HG03354 (cell line): Measurements from ENCODE around the gene PAX7.
"Not testable (repeated sequence)": the region's sequence is repeated elsewhere in the genome, so short reads cannot be mapped to it uniquely, and the experiment has no call there.

Source experiments
- ATAC-seq: cut with Tn5 transposase; IDR thresholded peaks from one replicate; pipeline ENCODE4 v1.9.1; 2021; ENCODE audit warnings: mild to moderate bottlenecking; ENCODE audit not compliant: unreplicated experiment, poor library complexity, severe bottlenecking

Gene PAX7

GRCh38 chr1:18630511-18631495 lies at the start of gene PAX7:
PAX7 (plus strand) TSS chr1:18630846; CDS start chr1:18631604, 758 bp downstream.
- ATAC-seq: no peak

DNA sequence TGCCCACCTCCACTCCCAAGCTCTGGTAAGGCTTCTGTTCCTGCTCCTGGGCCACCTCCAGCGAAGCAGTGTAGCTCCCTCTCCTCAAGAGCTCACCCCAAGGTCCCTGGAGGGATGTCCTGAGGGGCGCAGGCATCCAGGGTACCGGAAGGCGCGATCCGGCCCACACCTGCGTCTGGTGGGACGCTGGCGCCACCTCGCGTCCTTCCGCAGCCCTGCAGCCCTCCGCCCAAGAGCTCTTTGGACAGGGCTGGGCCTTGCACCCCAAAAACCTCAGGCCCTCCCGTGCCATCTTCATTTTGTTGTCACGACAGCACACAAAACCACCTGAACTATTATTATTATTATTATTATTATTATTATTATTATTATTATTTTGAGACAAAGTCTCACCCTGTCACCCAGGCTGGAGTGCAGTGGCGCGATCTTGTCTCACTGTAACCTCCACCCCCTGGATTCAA lies 49.2 kb upstream of the PAX7 start:
- no peak for ATAC-seq

GRCh38 chr1:18582890-18583289 lies 47.8 kb upstream of the PAX7 start:
- ATAC-seq: no peak

DNA sequence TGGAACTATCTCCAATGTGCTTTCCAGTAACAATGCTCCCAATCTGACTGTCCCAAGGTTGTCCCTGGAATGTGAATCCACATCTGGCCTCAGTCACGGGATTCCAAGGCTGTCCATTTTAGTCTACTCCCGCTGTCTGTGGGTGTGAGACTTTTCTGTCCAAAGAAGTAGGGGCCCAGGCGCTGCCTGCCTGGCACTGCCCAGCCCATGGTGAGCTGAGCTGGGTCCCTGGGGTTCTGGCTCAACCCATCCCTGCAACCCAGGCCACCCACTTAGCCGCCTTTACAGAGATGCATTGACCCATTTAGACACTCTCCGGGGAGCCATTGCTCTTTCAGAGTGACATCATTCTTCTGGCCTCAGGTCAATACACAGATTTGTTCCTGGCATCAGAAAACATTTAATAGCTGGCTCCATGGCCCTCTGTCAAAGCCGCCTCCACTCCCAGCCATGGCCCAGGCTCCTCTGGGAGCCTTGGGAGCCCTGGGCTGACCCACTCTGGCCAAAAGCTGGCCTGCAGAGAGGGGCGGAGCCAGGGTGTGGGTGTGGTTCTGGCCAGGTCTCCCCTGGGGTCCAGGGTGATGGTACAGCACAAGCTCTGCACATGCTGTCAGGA lies 47.2 kb upstream of the PAX7 start:
- no peak for ATAC-seq

DNA sequence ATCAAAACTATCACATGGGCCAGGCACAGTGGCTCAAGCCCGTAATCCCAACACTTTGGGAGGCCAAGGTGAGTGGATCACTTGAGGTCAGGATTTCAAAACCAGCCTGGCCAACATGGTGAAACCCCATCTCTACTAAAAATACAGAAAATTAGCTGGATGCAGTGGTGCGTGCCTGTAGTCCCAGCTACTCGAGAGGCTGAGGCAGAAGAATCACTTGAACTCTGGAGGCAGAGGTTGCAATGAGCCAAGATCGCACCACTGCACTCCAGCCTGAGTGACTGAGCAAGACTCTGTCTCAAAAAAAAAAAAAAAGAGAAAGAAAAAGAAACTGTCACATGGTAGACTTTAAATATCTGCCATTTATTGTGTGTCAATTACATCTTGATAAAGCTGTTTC lies 44.6 kb upstream of the PAX7 start:
- ATAC-seq: not testable (repeated sequence)

- no peak for ATAC-seq
Observed at GRCh38 chr1:18588093-18588492, 42.6 kb upstream of the PAX7 start.

DNA sequence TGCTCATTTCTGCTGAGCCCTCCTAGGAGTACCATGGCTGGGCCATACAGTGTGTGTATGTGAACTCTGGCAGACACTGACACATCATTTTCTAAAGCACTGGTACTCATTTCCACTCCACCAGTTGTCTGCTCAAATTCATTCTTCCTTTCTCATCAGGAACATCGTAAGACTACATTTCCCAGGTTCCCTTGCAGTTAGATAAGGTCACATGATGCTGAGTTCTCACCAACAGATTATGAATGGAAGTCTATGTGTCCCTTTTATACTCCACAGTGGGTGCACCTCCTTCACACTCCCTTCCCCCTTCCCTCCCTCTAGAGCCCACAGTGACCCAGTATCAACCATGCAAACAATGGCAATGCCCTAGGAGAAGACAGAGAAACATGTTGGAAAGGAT lies 38.3 kb upstream of the PAX7 start:
- ATAC-seq: no peak

DNA sequence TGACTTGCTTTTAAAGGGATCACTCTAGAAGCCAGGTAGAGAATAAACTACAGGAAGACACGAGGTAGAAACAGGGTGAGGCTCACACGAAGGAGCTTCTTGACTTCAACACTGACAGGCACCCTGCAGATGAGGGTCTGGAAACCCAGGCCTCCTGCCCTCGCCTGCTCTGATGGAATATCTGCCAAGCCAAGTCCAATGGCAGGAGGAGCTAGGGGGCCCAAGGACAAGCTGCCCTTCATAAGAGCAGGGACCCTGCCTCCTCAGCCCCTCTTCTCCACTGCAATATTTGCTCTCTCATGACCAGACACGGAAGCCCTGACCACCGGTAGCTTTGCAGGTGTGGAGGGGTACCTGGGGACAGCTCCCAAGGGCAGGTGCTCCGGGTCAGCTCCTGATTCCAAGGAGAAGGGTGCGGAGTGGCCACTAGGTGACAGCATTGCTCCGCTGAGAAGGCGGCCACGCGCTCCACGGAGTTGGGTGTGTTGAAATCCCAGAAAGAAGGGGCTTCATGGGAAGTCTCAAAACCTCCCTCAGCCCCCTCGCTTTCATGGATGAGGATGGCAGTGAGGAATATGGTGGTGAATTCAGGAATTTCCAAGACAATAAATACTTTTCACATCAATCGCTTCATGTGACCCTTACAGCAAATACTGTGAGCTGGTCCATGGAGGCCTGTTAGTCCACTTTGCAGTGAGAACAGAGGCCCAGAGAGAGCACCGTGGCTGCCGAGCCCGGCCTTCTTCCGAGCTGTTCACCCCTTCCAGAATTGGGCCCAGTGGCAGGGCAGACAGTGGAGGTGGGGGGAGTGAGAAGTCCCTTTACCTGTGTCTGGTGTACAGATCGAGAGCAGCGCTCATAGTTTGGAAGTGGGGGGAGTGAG lies 33.2 kb upstream of the PAX7 start:
- no peak for ATAC-seq

DNA sequence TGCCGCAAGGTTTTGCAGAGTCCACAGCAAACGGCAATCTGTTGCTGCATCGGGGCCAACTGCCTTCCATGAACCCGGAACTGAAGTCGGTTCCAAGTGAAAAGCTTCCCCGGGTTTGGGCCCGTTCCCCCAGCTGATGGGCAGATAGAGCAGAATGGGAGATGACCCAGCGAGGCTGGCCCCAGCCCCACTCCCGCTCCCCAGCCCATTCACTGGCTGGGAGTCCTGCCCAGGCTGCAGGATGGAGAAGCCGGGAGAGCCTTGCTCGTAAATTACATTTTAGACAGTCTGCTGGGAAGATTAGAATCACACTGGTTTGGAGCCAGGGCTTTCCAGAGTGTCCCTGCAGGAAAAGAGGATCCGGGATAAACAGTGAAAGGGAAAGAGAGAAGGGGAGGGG lies 31.6 kb upstream of the PAX7 start:
- ATAC-seq: no peak

- no peak for ATAC-seq
Observed at GRCh38 chr1:18599704-18600103, 30.9 kb upstream of the PAX7 start.

DNA sequence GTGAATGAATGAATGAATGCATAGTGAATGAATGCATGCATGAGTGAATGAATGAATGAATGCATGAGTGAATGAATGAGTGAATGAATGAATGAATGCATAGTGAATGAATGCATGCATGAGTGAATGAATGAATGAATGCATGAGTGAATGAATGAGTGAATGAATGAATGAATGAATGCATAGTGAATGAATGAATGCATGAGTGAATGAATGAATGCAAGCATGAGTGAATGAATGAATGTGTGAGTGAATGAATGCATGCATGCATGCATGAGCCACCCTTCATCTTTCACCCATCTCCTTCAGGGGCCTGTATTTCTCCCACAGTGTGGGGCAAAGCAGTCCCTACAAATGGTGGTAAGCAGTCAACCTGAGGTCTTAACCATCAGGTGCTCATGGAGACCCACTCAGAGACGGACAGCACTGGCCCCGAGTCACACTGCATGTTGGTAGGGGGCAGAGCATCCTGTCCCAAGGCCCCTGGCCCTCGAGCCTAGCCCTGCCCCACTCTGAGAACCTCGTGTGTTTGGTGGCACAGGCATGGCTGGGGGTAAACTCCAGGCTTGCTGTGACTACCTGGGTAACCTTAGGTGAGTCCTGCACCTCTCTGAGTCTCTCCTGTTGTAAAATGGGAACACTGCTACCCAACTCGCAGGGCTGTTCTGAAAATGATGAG lies 28.0 kb upstream of the PAX7 start:
- ATAC-seq: no peak

DNA sequence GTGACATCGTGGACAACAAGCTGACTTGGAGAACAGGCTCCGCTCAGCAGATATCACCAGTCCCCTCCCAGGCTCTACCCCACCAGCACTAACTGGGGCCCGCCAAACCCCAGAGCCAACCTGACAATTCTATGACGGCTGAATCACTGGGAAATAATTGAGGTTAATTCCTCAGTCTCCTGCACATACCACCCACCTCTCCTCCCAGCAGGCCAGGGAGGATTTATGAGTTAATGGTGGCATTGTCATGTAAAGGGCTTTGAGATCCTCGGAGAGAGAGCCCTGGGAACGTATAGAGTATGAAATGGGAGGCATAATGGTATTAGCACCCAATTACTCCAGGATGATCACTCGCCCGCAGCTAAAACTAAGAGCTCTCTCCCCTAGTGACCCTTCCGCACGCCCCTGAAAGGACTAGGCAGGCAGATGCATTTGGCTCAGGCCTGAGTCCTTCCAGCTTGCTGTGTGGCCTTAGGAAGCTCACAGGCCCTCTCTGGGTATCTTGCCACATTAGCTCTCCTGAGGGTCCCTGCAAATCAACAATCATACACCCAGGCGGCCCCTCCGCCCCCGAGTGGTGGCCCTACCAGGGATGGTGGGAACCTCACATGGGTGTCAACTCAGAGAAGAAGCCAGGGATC lies 27.3 kb upstream of the PAX7 start:
- ATAC-seq: no peak

GRCh38 chr1:18606443-18607288 lies 24.0 kb upstream of the PAX7 start:
- no peak for ATAC-seq

DNA sequence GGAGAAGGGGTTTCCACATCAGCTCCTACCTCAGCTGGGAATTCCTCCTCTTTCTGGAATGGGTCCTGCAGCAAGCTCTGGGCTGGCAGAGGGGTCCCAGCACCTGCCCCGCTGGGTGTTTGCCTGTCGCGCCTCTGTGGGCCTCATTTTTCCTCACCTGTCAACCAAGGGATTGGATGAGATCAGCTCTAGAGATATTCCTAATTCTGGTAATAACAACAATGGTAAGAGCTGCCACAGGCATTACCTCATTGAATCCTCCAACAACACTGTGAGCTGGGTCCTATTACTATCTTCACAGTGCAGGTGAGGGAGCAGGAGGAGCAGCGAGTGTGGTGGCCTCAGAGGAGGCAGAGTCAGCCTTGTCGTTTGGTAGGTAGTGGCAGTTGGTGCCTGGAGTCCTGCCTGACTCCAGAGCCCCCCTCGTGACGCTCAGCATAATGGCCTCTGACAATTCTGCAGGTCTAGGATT lies 23.3 kb upstream of the PAX7 start:
- no peak for ATAC-seq

DNA sequence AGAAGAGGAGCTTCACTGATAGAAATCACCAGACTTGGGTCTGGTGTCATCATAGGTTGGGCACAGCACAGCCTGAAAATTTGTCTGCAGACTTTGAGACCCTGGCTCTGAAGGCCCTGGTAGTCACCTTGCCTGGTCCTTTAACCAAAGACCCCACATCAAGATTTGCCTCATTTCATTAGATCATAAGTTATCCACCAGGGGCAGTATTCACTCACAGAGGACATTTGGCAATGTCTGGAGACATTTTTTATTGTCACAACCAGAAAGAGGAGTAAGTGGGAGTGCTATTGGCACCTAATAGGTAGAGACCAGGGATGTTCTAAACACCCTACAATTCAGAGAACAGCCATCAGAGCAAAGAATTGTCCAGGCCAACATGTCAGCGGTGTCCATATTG lies 22.1 kb upstream of the PAX7 start:
- no peak for ATAC-seq

DNA sequence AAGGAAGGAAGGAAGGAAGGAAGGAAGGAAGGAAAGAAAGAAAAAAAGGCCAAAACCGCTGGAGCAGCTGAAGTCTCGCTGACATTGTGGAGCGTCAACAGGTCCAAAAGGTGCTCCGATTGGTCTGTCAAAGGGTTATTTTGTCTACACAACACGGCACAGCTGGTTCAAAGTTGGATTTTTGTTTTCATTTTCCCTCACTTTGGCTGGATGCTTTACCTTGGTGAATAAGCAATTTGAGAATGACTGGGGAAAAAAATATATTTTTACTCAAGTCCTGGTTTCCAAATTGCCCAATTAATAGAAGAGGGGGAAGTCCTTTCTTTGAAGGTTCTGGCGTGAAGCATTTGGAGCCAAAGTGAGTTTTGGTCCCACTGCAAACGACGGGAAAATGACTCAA lies 19.3 kb upstream of the PAX7 start:
- ATAC-seq: no peak

- no peak for ATAC-seq
Observed at GRCh38 chr1:18612073-18612472, 18.6 kb upstream of the PAX7 start.

- ATAC-seq: no peak
Observed at GRCh38 chr1:18614069-18614735, 16.4 kb upstream of the PAX7 start.
